Brain microvascular endothelial cell (primary cell): Measurements from ENCODE around the gene CYP27C1.

Source experiments
- DNase-seq: peaks from one replicate; pipeline ENCODE4 v3.0.0-alpha.2; 2020
- H3K27ac ChIP-seq: fragments of 250-450 bp; sonication (Bioruptor Pico); 2 replicates; pipeline ENCODE4 v1.5.1; 2020; ENCODE audit warnings: mild to moderate bottlenecking, moderate library complexity
- H3K27me3 ChIP-seq: fragments of 250-450 bp; sonication (Bioruptor Pico); replicated peaks from 2 replicates; pipeline ENCODE4 v1.5.1; 2020; ENCODE audit warnings: mild to moderate bottlenecking
- H3K36me3 ChIP-seq: fragments of 250-450 bp; sonication (Bioruptor Pico); replicated peaks from 2 replicates; pipeline ENCODE4 v1.5.1; 2020; ENCODE audit warnings: mild to moderate bottlenecking
- H3K4me3 ChIP-seq: 2 replicates; pipeline ENCODE4 v1.5.1; 2011; ENCODE audit warnings: low read depth, mild to moderate bottlenecking, control low read depth, low read length, moderate library complexity
- in situ Hi-C: cut with HindIII; loops from 2 replicates; pipeline ENCODE4 v1.10.0; 2017; ENCODE audit warnings: low sequenced_read_pairs, low pct_ligation_motif_present
- TF ChIP-seq, protein P1 (sequence below): IDR thresholded peaks from 2 replicates; pipeline ENCODE4 v1.5.1; 2011; ENCODE audit warnings: low read depth, mild to moderate bottlenecking, moderate library complexity, low read length, control low read depth, inconsistent platforms; ENCODE audit errors: missing control alignments

The CYP27C1 gene

GRCh38 chr2:127138281-127138680 is 81.8 kb downstream of the CYP27C1 start:
- in situ Hi-C loops: no loop called here
- DNase-seq: no peak
- no peaks in the 10 kb centered on the region for H3K27me3 ChIP-seq
- TF ChIP-seq, protein P1, sequence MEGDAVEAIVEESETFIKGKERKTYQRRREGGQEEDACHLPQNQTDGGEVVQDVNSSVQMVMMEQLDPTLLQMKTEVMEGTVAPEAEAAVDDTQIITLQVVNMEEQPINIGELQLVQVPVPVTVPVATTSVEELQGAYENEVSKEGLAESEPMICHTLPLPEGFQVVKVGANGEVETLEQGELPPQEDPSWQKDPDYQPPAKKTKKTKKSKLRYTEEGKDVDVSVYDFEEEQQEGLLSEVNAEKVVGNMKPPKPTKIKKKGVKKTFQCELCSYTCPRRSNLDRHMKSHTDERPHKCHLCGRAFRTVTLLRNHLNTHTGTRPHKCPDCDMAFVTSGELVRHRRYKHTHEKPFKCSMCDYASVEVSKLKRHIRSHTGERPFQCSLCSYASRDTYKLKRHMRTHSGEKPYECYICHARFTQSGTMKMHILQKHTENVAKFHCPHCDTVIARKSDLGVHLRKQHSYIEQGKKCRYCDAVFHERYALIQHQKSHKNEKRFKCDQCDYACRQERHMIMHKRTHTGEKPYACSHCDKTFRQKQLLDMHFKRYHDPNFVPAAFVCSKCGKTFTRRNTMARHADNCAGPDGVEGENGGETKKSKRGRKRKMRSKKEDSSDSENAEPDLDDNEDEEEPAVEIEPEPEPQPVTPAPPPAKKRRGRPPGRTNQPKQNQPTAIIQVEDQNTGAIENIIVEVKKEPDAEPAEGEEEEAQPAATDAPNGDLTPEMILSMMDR: no peak
- H3K27ac ChIP-seq: no peak overlapping the region
- no peaks in the 10 kb centered on the region for H3K36me3 ChIP-seq
- no peak overlapping the region for H3K4me3 ChIP-seq

DNA sequence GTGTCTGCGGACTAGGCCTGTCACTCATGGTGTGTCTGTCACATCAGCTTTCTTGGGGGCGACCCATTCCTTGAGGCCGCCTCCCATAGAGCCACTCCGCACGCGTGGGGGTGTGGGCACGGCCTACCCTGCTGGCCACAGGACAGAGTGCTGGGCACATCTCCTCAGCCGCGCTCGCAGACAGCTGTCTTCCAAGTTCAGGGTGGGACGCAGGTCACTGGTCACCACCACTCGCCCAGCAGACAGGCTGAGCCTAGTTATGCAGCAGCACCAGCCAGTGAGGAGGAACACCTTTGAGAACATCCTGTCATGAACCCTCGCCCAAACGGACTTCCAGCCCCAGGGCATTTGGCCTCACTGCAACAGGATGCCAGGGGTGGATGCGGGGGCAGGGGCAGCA is 82.4 kb downstream of the CYP27C1 start:
- in situ Hi-C loops: no loop called here
- TF ChIP-seq, protein P1: no peak

GRCh38 chr2:127137225-127137624 is 82.9 kb downstream of the CYP27C1 start:
- in situ Hi-C loops: no loop called here
- no peak overlapping the region for H3K27ac ChIP-seq
- H3K27me3 ChIP-seq: no peaks in the 10 kb centered on the region
- H3K36me3 ChIP-seq: no peaks in the 10 kb centered on the region
- DNase-seq: no peak
- no peak overlapping the region for H3K4me3 ChIP-seq
- TF ChIP-seq, protein P1: no peak

More for the DNA sequence above, 82.4 kb downstream of the CYP27C1 start:
- H3K27me3 ChIP-seq: no peaks in the 10 kb centered on the region
- no peak for DNase-seq
- H3K36me3 ChIP-seq: no peaks in the 10 kb centered on the region
- H3K4me3 ChIP-seq: no peak overlapping the region
- no peak overlapping the region for H3K27ac ChIP-seq

- Histone ChIP-seq H3K36me3 (no peaks in the 10 kb centered on the region), H3K27me3 (no peaks in the 10 kb centered on the region), H3K27ac (no peak overlapping the region), H3K4me3 (no peak overlapping the region)
- TF ChIP-seq, protein P1: no peak
- in situ Hi-C loops: no loop called here
- DNase-seq: no peak
Measured at GRCh38 chr2:127134833-127135830, 85.0 kb downstream of the CYP27C1 start.

DNA sequence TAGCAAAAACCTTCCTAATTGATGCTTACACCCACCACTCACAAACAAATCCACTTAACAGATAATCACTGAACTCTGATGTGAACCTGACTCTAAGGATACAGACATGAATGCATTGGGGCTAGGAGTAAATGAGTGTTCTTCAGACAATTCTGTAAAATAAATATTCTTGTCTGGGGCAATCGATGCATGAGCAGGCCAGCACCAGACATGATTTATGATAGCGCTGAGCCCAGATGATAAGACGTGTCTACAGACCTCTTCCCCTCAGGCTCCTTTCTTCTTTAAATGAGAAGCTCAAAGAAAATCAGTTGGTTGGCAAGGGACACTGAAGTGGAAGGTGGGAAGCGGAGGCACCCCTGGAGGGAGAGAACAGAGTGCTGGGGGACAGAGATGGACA is 85.9 kb downstream of the CYP27C1 start:
- TF ChIP-seq, protein P1: no peak
- H3K27ac ChIP-seq: no peak overlapping the region
- no peaks in the 10 kb centered on the region for H3K36me3 ChIP-seq
- no peak for DNase-seq
- H3K4me3 ChIP-seq: no peak overlapping the region
- in situ Hi-C loops: no loop called here
- no peaks in the 10 kb centered on the region for H3K27me3 ChIP-seq
